Measurements from ENCODE around the gene MPZL2. TPM values are rescaled to one million over a fixed set of nuclear protein-coding genes. Genes with fewer than 3 reads are reported as not detected.

Gene MPZL2
- 100 to 1,000 TPM in 3 of 6 donors, 10 to 100 TPM in 3; 51.6 to 146 (median 110) TPM for total RNA-seq

DNA sequence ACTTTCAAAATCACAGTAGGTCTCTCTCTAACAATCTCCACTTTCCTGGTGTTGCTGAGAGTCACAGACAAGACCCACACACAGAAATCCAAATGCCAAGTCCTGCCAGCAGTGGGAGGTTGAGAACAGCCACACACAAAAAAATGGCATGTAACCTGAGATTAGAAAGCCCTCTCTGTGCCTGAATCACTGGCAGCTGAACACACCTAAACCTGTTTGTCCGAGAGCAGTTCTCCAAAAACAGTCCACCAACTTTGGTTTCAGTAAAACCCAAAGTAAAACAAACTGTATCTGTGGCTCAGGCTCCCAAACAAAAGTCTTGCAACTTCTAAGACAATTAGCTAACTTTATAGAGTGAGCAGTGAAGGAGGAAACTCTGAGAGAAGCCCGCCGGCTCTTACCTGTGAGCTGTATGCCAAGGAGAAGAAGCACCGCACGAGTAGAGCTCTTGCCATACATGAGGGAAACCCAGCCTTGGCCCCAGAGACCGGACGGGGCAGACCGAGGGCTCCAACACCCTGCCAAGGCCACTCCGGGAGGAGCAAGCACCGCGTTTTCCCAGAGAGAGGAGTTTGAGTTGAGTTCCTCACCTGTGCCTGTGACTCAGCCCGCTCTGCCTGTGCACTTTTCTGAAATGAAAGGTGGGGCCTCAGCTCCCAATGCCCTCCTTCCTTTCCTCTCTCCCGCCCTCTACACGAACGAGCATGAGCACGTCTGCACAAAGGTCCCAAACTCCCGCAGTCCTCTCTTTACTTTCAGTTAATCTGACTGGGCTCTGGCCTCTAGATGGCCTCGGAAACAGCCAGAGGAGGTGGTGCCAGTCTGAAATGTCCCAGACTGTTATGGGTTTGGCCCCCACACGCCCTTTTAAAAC is at the start of gene MPZL2:
MPZL2 (minus strand) TSS at position 603 of the 874 bp plus-strand sequence; CDS start at position 459, 144 bp downstream.
- peaks cover 0 to 18% (median 2%) of the 10 kb centered on the region in 4 donors for H3K36me3 ChIP-seq
- H3K27ac ChIP-seq, result peak within 1 kb of the TSS; percentile 72 to 83 (median 77)
- H3K9me3 ChIP-seq, result no peaks in the 10 kb centered on the region
- no peaks in the 10 kb centered on the region for H3K27me3 ChIP-seq
- peak within 1 kb of the TSS in 3 of 4 donors; percentile 42 to 53 (median 43) for H3K4me3 ChIP-seq
- peak; percentile 55 to 85 for DNase-seq
- peak; percentile 79 to 94 for ATAC-seq (ENCODE audit: low FRiP score in 2 of 2)
- peaks cover 6 to 37% (median 18%) of the 10 kb centered on the region in 4 donors for H3K4me1 ChIP-seq
- TF ChIP-seq POLR2A (IDR thresholded peaks at IDR 0.05) (peak in 2 of 4 donors; percentile 69 to 85), POLR2AphosphoS5 (IDR thresholded peaks at IDR 0.05) (peak; percentile 35 to 87), EP300 (IDR thresholded peaks at IDR 0.05) (peak in 1 of 4 donors; percentile 21)
- TF ChIP-seq, protein P1, sequence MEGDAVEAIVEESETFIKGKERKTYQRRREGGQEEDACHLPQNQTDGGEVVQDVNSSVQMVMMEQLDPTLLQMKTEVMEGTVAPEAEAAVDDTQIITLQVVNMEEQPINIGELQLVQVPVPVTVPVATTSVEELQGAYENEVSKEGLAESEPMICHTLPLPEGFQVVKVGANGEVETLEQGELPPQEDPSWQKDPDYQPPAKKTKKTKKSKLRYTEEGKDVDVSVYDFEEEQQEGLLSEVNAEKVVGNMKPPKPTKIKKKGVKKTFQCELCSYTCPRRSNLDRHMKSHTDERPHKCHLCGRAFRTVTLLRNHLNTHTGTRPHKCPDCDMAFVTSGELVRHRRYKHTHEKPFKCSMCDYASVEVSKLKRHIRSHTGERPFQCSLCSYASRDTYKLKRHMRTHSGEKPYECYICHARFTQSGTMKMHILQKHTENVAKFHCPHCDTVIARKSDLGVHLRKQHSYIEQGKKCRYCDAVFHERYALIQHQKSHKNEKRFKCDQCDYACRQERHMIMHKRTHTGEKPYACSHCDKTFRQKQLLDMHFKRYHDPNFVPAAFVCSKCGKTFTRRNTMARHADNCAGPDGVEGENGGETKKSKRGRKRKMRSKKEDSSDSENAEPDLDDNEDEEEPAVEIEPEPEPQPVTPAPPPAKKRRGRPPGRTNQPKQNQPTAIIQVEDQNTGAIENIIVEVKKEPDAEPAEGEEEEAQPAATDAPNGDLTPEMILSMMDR (IDR thresholded peaks at IDR 0.05), result no peak
- 12 to 13% methylated on average over 19 of the region's 19 CpGs for WGBS, 2 donors

DNA sequence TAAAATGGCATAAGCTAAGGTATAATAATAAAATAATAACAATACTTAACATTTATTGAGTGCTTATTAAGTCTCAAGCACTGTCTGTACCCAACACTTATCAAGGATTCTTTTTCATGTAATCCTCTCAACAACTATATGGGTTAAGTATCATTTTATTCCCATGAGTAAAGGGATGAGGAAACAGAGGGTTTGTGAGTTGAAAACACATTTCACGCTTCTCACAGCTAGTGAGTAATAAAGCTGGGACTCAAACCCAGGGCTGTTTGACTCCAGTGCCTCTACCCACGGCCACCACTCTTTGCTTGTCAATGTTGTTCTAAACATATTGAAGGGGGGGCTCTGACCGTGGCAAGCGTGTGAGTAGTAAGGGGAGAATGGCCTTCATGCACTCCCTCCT is 49.1 kb upstream of the MPZL2 start:
- Histone ChIP-seq H3K27me3 (no peaks in the 10 kb centered on the region), H3K9me3 (no peaks in the 10 kb centered on the region), H3K4me1 (peaks cover 24 to 32% (median 29%) of the 10 kb centered on the region in 4 donors), H3K27ac (no peak overlapping the region), H3K36me3 (no peaks in the 10 kb centered on the region), H3K4me3 (no peak overlapping the region)
- TF ChIP-seq, protein P1 (IDR thresholded peaks at IDR 0.05), result no peak
- TF ChIP-seq POLR2AphosphoS5 (IDR thresholded peaks at IDR 0.05) (no peak), POLR2A (IDR thresholded peaks at IDR 0.05) (no peak), EP300 (IDR thresholded peaks at IDR 0.05) (no peak)
- WGBS, 2 donors, result 64 to 74% methylated on average over 4 of the region's 4 CpGs
- ATAC-seq (ENCODE audit: low FRiP score in 2 of 2) (no peak), DNase-seq (no peak)

DNA sequence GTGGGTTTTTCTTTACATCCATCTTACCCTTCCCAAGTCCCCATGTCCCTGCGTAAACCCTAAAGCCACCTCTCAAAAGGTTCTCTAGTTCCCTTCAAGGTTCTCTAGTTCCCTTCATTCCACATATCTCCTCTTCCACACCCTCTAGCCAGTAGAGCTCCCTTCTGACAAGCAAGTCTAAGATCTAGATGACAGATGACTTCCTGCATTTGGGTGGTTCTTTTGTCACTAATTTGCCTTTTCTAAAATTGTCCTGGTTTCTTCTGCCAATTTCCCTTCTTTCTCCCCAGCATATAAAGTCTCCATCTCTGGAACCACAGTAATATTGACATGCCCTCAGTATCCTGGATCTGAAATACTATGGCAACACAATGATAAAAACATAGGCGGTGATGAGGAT is 48.2 kb upstream of the MPZL2 start:
- Histone ChIP-seq H3K9me3 (no peaks in the 10 kb centered on the region), H3K27ac (no peak overlapping the region), H3K4me1 (peaks cover 21 to 28% (median 25%) of the 10 kb centered on the region in 4 donors), H3K36me3 (no peaks in the 10 kb centered on the region), H3K27me3 (no peaks in the 10 kb centered on the region), H3K4me3 (no peak overlapping the region)
- ATAC-seq (ENCODE audit: low FRiP score in 2 of 2), result no peak
- TF ChIP-seq EP300 (IDR thresholded peaks at IDR 0.05) (no peak), POLR2A (IDR thresholded peaks at IDR 0.05) (no peak), POLR2AphosphoS5 (IDR thresholded peaks at IDR 0.05) (no peak)
- TF ChIP-seq, protein P1 (IDR thresholded peaks at IDR 0.05), result no peak
- no peak for DNase-seq
- WGBS, 2 donors, result 89 to 100% methylated on average over 2 of the region's 2 CpGs

DNA sequence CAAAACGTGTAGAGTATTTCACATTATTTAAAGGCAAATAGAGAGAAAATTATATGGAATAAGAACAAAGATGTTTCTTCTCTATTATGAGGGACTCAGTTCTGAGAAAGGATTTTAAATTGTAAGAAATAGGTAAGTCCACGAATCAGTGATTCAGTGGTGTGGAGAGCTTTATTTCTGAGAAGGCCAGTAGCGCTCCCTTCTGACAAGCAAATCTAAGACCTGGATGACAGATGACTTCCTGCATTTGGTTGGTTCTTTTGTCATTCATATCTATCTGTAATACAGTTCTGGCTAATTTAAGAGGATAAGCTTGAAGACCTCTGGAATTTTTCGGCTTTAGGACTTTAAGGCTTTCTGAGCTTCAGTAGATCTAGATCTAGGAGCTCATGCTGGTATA is 47.4 kb upstream of the MPZL2 start:
- no peak for ATAC-seq (ENCODE audit: low FRiP score in 2 of 2)

More for the DNA sequence above, 47.4 kb upstream of the MPZL2 start:
- H3K36me3 ChIP-seq, result no peaks in the 10 kb centered on the region
- H3K4me1 ChIP-seq, result peaks cover 15 to 21% (median 17%) of the 10 kb centered on the region in 4 donors
- no peak for DNase-seq
- no peak overlapping the region for H3K4me3 ChIP-seq
- TF ChIP-seq, protein P1 (IDR thresholded peaks at IDR 0.05), result no peak
- TF ChIP-seq EP300 (IDR thresholded peaks at IDR 0.05), result no peak
- TF ChIP-seq POLR2AphosphoS5 (IDR thresholded peaks at IDR 0.05), result no peak
- TF ChIP-seq POLR2A (IDR thresholded peaks at IDR 0.05), result no peak
- 65 to 70% methylated on average over 4 of the region's 4 CpGs for WGBS, 2 donors
- H3K27me3 ChIP-seq, result no peaks in the 10 kb centered on the region
- no peak overlapping the region for H3K27ac ChIP-seq
- no peaks in the 10 kb centered on the region for H3K9me3 ChIP-seq
